ENCODE data around the gene PLXDC2.

Gene PLXDC2

DNA sequence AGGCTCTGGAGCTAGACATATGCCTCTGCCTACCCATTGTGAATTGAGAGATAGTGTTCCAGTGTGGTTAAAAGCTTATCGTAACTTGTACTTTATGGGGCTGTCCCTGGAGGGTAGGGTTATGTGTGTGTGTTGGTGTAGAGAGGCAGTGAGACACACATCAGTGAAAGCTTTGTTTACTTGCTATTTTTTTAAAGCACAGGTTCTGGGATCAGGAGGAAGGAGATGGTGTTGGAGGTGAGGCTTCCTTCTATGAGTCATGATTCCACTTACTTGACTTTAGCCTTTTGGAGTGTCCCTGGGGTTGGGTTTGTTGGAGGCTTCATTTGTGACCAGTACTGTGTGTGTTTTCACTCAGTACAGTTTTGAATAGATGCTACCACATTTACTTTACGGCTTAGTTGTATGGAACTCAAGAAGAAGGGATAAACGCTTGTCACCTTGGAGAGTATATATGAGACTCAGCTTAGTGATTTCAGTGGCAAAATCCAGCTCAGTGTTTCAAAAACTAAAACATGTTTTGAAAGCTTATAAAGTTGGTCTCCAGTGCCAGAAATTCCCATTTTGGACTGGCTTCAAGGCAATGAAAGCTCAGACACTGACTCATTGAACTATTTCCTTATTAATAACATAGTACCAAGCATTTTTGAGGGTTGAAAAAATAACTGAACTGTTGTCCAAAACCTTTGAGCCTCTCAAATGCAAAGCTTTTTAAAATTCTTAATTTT lies 106.2 kb downstream of the PLXDC2 start:
- H3K4me1 Mint-ChIP-seq = no peaks in the 10 kb centered on the region
- H3K36me3 Mint-ChIP-seq = no peaks in the 10 kb centered on the region
- peaks cover 3% of the 10 kb centered on the region for H3K9me3 Mint-ChIP-seq
- no peaks in the 10 kb centered on the region for H3K27me3 Mint-ChIP-seq
- no peak overlapping the region for H3K27ac Mint-ChIP-seq
- H3K4me3 Mint-ChIP-seq = no peak overlapping the region
- CTCF ChIA-PET = no interaction called here
- no peak for DNase-seq

DNA sequence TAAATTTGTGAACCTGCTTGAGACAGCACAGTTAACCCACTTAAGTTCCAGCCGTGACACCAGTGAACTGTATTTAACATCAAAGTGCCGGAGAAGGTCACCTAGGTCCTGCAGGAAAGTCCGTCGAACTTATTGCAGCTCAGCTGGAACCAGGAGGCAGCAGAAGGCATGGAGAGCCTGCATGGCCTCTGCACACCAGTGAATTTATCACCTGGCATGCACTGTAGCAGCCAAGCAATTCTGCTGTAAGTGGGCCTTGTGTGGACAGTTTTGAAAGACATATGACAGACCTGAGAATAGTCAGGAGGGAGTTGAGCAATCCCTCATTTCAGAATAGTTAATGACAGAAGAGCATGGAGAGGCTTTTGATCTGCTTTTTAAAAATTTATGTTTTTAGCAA lies 108.8 kb downstream of the PLXDC2 start:
- no peak for DNase-seq
- Mint-ChIP-seq H3K9me3 (peaks cover 7% of the 10 kb centered on the region), H3K27ac (no peak overlapping the region), H3K4me1 (no peaks in the 10 kb centered on the region), H3K27me3 (no peaks in the 10 kb centered on the region), H3K4me3 (no peak overlapping the region), H3K36me3 (no peaks in the 10 kb centered on the region)
- CTCF ChIA-PET = no interaction called here

DNA sequence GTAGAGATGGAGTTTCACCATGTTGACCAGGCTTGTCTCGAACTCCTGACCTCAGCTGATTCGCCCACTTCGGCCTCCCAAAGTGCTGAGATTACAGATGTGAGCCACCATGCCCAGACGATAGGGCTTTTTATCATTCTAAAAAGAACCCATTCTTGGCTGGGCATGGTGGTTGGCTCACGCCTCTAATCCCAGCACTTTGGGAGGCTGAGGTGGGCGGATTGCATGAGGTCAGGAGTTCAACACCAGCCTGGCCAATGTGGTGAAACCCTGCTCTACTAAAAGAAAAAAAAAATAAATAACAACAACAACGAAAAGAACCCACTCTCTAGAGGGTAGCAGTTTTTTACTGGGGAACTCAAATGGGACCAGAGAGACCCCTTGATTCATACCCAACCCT lies 112.7 kb downstream of the PLXDC2 start:
- no peak for DNase-seq
- Mint-ChIP-seq H3K27me3 (no peaks in the 10 kb centered on the region), H3K4me1 (no peaks in the 10 kb centered on the region), H3K36me3 (no peaks in the 10 kb centered on the region), H3K4me3 (no peak overlapping the region), H3K9me3 (peaks cover 10% of the 10 kb centered on the region), H3K27ac (no peak overlapping the region)
- CTCF ChIA-PET = no interaction called here

DNA sequence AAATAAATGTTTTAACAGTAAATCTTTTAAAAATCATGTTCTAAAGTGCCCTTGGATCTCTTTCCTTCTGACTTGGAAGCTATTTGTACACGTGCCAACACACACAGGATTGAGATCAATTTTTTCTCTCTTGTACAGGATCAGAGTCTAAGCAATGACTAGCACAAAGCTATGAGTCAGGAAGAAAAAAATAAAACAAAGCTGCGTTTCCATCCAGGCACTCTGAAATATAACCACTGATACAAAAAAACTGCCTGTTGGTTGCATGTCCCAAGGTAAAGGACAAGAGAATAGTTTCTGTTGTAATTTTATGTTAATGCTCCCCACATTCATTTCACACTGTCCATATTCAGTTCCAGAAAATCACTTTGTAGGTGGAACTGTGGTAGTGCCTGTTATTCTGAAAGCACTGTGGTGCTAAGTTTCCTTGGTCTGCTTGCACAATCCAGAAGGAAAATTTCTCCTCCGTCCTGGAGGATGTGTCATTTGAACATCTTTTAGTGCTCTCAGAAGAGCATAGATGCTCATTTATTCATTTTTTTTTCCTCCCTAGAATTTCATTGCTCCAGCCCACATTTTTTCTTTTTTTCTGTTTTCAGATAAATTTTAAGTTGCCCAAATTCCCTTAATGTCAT lies 113.4 kb downstream of the PLXDC2 start:
- H3K36me3 Mint-ChIP-seq = no peaks in the 10 kb centered on the region
- no peaks in the 10 kb centered on the region for H3K4me1 Mint-ChIP-seq
- no peak overlapping the region for H3K4me3 Mint-ChIP-seq
- peaks cover 10% of the 10 kb centered on the region for H3K9me3 Mint-ChIP-seq
- DNase-seq = no peak
- CTCF ChIA-PET = no interaction called here
- no peaks in the 10 kb centered on the region for H3K27me3 Mint-ChIP-seq
- H3K27ac Mint-ChIP-seq = no peak overlapping the region

DNA sequence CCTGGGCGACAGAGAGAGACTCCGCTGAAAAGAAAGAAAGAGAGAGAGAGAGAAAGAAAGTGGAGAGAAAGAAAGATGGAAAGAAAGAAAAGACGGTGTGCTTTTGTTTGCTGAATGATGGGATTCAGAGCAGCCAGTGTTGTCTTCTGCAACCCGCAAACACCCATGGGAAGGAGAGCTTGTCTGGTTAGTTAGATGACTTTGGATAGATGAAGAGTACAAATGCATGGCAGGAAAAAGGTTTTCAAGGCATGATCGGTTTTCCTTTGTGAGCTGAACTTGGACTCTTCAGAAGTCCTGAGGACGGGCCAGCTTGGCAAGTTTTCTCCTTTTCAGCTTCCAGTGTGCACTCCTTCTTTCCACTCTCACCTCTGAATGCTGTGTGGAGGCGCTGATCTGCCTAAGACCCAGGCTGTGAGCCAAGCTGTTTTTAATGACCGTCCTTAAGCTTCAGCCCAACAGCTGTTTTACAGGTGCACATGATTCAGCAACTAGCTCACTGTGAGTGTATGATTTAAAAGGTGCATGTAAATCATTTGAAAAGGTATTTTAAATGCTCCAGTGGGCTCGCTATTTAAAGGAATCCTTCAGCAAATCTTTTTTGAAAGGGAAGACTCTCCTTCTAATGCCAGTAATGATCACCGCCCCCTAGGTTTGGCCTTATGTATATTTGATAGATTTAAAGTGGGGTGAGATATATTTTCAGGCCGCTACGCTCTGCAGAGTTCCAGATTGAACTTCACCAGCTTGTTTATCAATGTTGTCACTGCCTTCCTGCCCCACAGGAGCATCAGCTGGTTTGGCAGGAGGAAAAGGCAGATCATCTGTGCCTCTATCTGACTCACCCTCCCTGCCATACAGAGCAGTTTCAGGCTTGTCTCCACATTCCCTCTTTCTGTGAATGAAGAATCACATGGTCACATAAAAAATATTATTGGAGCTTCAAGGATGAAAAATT lies 115.0 kb downstream of the PLXDC2 start:
- no peak overlapping the region for H3K4me3 Mint-ChIP-seq
- CTCF ChIA-PET = no interaction called here
- peaks cover 10% of the 10 kb centered on the region for H3K9me3 Mint-ChIP-seq
- no peak overlapping the region for H3K27ac Mint-ChIP-seq
- H3K27me3 Mint-ChIP-seq = no peaks in the 10 kb centered on the region
- no peaks in the 10 kb centered on the region for H3K36me3 Mint-ChIP-seq
- no peak for DNase-seq
- H3K4me1 Mint-ChIP-seq = no peaks in the 10 kb centered on the region

DNA sequence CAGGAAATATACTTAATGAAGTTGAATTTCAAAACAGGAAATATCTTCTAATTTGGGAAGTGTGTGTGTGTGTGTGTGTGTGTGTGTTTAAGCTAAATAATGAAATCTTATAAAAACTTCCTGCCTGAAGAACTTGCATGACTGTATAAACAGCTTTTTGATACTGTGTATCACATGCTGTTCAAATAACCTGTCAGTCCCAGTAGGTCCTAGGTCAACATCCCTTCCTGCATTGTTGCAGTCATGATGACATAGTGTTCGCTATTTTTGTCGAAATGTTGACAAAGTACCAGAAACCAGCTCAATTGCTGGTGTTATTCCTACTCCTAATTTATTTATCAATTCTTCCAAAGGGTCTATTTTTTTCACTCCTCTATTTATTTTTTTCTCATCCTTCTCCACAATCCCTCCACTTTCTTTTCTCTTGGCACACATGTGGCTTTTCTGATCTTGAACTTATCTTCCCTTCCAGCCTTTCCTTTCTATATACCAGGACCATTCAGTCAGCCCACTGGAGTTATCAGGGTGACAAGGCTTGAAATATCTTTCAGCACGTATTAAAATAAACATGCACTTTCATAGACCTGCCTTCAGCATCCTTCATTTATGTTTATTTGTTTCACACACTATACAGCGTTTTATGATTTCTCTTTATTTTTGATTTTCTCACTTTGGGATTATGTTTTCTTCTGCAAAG lies 115.8 kb downstream of the PLXDC2 start:
- CTCF ChIA-PET = no interaction called here
- H3K27ac Mint-ChIP-seq = no peak overlapping the region

DNA sequence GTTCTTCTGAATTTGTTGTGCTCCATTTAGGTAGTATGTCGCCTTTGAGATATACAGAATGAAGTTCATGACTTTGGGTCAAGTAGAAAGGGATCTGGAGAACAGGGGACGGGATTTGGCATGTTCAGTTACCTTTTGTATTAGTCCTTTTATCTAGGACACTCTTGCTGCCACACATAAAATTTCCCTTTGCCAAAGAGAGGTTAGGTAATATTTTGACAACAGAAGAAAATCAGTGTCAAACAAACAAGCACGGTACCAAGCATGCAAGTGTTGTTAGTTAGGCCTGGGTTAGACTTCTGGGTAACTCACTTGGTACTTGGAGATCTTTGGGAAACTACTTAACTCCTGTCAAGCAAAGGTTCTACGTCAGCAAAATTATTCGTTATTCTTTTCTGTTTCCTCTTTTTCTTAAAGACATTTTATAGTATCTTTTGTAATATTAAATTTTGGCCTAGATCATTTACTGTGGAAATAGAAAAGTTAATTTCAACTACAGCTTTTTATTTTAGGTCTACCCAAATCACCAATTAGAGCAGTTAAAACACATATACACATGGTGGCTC lies 116.7 kb downstream of the PLXDC2 start:
- CTCF ChIA-PET = no interaction called here

More for the DNA sequence above, 115.8 kb downstream of the PLXDC2 start:
- Mint-ChIP-seq H3K4me3 (no peak overlapping the region), H3K36me3 (no peaks in the 10 kb centered on the region), H3K4me1 (no peaks in the 10 kb centered on the region), H3K27me3 (no peaks in the 10 kb centered on the region), H3K9me3 (peaks cover 10% of the 10 kb centered on the region)
- DNase-seq = no peak

DNA sequence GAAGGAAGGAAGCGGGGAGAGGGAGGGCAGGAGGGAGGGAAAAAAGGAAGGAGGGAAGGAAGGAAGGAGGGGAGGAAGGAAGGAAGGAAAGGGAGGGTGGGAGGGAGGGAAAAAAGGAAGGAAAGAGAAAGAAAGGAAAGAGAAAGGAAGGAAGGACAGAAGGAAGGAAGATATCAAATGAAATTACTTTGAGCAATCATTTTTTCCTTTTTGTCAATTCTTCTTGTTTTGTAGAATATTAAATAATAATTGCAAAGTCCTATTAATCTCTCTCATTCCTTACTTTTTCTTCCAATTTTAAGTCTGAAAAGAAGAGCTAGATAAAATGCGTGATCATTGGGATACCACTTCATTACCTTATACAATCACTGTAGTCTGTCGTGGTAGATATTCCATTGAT lies 117.5 kb downstream of the PLXDC2 start:
- CTCF ChIA-PET = no interaction called here
- Mint-ChIP-seq H3K4me1 (no peaks in the 10 kb centered on the region), H3K36me3 (no peaks in the 10 kb centered on the region), H3K27ac (no peak overlapping the region), H3K4me3 (no peak overlapping the region), H3K9me3 (peaks cover 11% of the 10 kb centered on the region), H3K27me3 (no peaks in the 10 kb centered on the region)
- DNase-seq = no peak

More for the DNA sequence above, 116.7 kb downstream of the PLXDC2 start:
- DNase-seq = no peak
- no peaks in the 10 kb centered on the region for H3K36me3 Mint-ChIP-seq
- H3K9me3 Mint-ChIP-seq = peaks cover 11% of the 10 kb centered on the region
- H3K27ac Mint-ChIP-seq = no peak overlapping the region
- no peaks in the 10 kb centered on the region for H3K4me1 Mint-ChIP-seq
- no peak overlapping the region for H3K4me3 Mint-ChIP-seq
- H3K27me3 Mint-ChIP-seq = no peaks in the 10 kb centered on the region

DNA sequence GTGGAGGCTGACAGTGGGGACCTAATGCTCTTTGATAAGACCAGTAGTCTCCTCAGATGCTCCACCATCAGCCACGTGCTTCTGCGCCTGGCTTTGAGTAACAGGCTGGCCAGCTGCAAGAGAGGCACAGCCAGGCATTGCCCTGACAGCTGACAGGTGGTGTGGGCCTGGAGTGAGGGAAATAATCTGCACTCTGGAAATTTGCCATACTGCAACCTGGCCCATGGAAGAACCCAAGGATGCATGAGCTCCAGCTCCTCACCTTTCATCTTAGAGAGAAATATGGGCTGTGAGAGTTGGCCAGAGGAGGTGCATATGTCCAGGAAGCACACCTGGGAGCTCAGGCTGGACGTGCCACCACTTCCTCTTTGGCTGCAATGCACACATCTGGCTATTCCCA lies 118.9 kb downstream of the PLXDC2 start:
- no peak overlapping the region for H3K27ac Mint-ChIP-seq
- H3K9me3 Mint-ChIP-seq = peaks cover 11% of the 10 kb centered on the region
- no peaks in the 10 kb centered on the region for H3K27me3 Mint-ChIP-seq
- CTCF ChIA-PET = no interaction called here
- no peaks in the 10 kb centered on the region for H3K4me1 Mint-ChIP-seq
- no peak for DNase-seq
- H3K36me3 Mint-ChIP-seq = no peaks in the 10 kb centered on the region
- H3K4me3 Mint-ChIP-seq = no peak overlapping the region

DNA sequence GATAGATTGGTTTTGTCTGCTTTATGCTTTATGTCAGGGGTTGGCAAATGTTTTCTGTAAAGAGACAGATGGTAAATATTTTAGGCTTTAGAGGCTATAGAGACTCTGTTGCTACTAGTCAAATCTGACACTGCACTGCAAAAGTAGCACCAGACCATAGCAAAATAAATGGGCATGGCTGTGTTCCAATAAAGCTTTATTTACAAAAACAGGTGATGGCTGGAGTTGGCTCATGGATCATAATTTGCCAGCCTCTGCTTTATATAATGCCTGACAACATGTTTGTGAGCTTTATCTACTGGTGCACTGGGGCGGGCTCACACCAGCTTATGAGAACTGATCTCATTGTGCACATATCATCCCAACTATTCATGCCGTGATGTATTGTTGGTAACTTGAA lies 120.1 kb downstream of the PLXDC2 start:
- no peaks in the 10 kb centered on the region for H3K36me3 Mint-ChIP-seq
- no peak overlapping the region for H3K4me3 Mint-ChIP-seq
- H3K27ac Mint-ChIP-seq = no peak overlapping the region
- no peak for DNase-seq
- H3K4me1 Mint-ChIP-seq = no peaks in the 10 kb centered on the region
- H3K9me3 Mint-ChIP-seq = peaks cover 11% of the 10 kb centered on the region
- H3K27me3 Mint-ChIP-seq = no peaks in the 10 kb centered on the region
- CTCF ChIA-PET = no interaction called here

DNA sequence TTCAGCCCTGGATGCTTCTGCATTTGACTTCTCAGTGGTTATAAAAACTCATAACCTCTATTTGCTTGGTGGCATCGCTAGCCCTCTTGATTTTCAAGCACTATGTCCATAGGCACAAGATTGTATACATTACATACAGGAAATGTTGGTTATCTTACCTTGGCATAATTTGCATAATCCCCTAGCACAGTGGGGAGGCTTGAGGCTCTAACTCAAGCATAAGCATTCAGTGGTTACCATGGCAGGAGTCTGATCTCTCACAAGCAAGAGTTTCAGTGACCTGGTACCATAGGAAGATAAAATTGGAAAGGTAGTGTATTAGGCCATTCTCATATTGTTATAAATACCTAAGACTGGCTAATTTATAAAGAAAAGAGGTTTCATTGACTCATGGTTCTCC lies 121.8 kb downstream of the PLXDC2 start:
- DNase-seq = no peak
- Mint-ChIP-seq H3K4me3 (no peak overlapping the region), H3K9me3 (peaks cover 6% of the 10 kb centered on the region), H3K36me3 (no peaks in the 10 kb centered on the region), H3K27me3 (no peaks in the 10 kb centered on the region), H3K4me1 (no peaks in the 10 kb centered on the region), H3K27ac (no peak overlapping the region)
- CTCF ChIA-PET = no interaction called here

DNA sequence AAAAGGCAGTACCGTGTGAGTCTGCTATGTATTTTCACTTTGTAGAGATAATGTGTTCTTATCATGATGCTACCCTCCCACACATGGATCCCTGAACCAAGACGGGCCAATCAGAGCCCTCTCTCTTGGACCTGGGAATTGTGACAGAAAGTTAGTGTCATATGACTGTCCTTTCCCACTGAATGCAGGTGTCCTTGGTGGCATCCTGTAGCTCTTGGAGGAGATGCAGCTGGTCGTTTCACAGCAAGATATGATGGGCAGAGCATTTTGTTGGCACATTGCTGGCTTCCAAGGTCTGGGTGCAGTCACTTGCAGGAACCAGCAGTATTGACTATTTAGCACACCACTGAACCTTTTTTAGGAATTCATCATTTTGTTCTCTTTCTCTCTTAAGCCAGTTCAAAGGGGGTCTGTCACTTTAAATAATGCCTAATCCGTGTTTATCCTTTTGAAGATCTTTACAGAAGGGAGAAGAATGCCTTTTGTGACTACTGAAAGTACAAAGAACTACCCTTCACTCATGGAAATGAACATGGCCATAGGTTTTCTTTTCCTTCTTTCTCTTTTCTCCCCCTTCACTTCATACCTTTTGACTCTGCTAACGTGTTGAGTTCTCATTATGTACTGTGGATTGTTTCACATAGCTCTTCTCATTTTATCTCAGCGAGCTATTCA lies 125.1 kb downstream of the PLXDC2 start:
- H3K4me1 Mint-ChIP-seq = no peaks in the 10 kb centered on the region
- no peaks in the 10 kb centered on the region for H3K36me3 Mint-ChIP-seq
- H3K27me3 Mint-ChIP-seq = no peaks in the 10 kb centered on the region
- no peak for DNase-seq
- CTCF ChIA-PET = no interaction called here
- H3K9me3 Mint-ChIP-seq = peaks cover 10% of the 10 kb centered on the region
- H3K27ac Mint-ChIP-seq = no peak overlapping the region
- H3K4me3 Mint-ChIP-seq = no peak overlapping the region

DNA sequence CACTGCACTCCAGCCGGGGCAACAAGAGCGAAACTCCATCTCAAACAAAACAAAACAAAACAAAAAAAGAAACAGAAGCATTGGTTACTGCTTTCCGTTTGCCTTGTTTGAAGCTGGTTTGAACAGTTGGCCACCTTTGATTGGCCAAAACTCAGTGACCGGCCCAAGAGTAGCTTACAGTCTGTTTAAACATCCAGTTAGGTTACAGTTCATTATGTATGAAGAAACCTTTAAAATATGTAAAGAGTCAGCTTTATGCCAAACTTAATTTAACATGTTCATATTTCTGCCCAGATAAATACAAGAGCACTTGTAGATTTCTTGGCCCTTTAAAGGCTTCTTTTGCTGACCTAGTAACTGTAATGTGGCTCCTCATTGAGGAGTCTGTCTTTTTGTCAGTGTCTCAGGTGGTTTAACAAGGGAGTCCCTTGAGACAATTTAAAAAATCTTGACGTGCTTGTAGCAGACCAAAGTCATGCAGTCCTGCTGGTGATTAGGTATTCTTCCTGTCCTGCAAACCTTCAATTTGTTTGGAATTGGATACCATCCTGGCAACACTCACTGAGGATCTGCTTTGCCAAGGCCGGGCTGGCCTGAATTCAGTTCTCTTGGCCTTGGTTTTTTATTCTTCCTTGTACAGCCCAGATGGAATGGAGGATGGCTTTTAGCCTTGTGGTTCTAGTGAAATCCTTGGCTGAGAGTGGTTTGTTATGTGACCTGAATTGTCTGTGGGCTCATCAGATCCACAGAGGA lies 128.9 kb downstream of the PLXDC2 start:
- no peak overlapping the region for H3K4me3 Mint-ChIP-seq
- DNase-seq = no peak
- no peaks in the 10 kb centered on the region for H3K27me3 Mint-ChIP-seq
- no peaks in the 10 kb centered on the region for H3K4me1 Mint-ChIP-seq
- CTCF ChIA-PET = no interaction called here
- H3K27ac Mint-ChIP-seq = no peak overlapping the region
- peaks cover 8% of the 10 kb centered on the region for H3K9me3 Mint-ChIP-seq
- no peaks in the 10 kb centered on the region for H3K36me3 Mint-ChIP-seq

All from activated naive CD4-positive, alpha-beta T cell treated with anti-CD3 and anti-CD28 coated beads, Interleukin-2, amount 10 ng/mL, durations not matched to agents 7 days and 5 days (primary cell).